ENCODE data around the gene PCLO. TPM values are rescaled to one million over a fixed set of nuclear protein-coding genes. Genes with fewer than 3 reads are reported as not detected.
"Not testable (repeated sequence)": the region's sequence is repeated elsewhere in the genome, so short reads cannot be mapped to it uniquely, and the experiment has no call there.

Gene PCLO
- total and polyA plus RNA-seq, 2 donors: 0.75 to 2.3 TPM

GRCh38 chr7:82706344-82706743, 456.3 kb downstream of the PCLO start:
- DNase-seq (ENCODE audit: low read depth in 6 of 9, low spot score in 9 of 9); H3K4me3 ChIP-seq (ENCODE audit: low read length in 2 of 2); H3K27ac ChIP-seq (ENCODE audit: low read depth in 1 of 2, low read length in 1 of 2); H3K4me1 ChIP-seq (ENCODE audit: control insufficient read depth in 2 of 2, insufficient read depth in 2 of 2, low read length in 2 of 2); H3K27me3 ChIP-seq (ENCODE audit: control insufficient read depth in 2 of 2, insufficient read depth in 1 of 2, low read length in 1 of 2); H3K36me3 ChIP-seq (ENCODE audit: control insufficient read depth in 2 of 2, insufficient read depth in 2 of 2, low read length in 1 of 2); H3K9me3 ChIP-seq (ENCODE audit: control insufficient read depth in 2 of 2, insufficient read depth in 1 of 2, low read length in 1 of 2): not testable (repeated sequence)
- WGBS: 96% methylated on average over 1 of the region's 1 CpG

GRCh38 chr7:82705517-82706260, 457.0 kb downstream of the PCLO start:
- 40% methylated on average over 2 of the region's 2 CpGs for WGBS

GRCh38 chr7:82704121-82704520, 458.6 kb downstream of the PCLO start:
- Histone ChIP-seq H3K4me3 (ENCODE audit: low read length in 2 of 2) (no peak overlapping the region), H3K4me1 (ENCODE audit: control insufficient read depth in 2 of 2, insufficient read depth in 2 of 2, low read length in 2 of 2) (no peaks in the 10 kb centered on the region), H3K9me3 (ENCODE audit: control insufficient read depth in 2 of 2, insufficient read depth in 1 of 2, low read length in 1 of 2) (no peaks in the 10 kb centered on the region), H3K27me3 (ENCODE audit: control insufficient read depth in 2 of 2, insufficient read depth in 1 of 2, low read length in 1 of 2) (no peaks in the 10 kb centered on the region), H3K27ac (ENCODE audit: low read depth in 1 of 2, low read length in 1 of 2) (no peak overlapping the region), H3K36me3 (ENCODE audit: control insufficient read depth in 2 of 2, insufficient read depth in 2 of 2, low read length in 1 of 2) (no peaks in the 10 kb centered on the region)
- DNase-seq (ENCODE audit: low read depth in 6 of 9, low spot score in 9 of 9): no peak

More at GRCh38 chr7:82705517-82706260, 457.0 kb downstream of the PCLO start:
- Histone ChIP-seq H3K36me3 (ENCODE audit: control insufficient read depth in 2 of 2, insufficient read depth in 2 of 2, low read length in 1 of 2) (no peaks in the 10 kb centered on the region), H3K27ac (ENCODE audit: low read depth in 1 of 2, low read length in 1 of 2) (no peak overlapping the region), H3K4me3 (ENCODE audit: low read length in 2 of 2) (no peak overlapping the region), H3K4me1 (ENCODE audit: control insufficient read depth in 2 of 2, insufficient read depth in 2 of 2, low read length in 2 of 2) (no peaks in the 10 kb centered on the region), H3K9me3 (ENCODE audit: control insufficient read depth in 2 of 2, insufficient read depth in 1 of 2, low read length in 1 of 2) (no peaks in the 10 kb centered on the region), H3K27me3 (ENCODE audit: control insufficient read depth in 2 of 2, insufficient read depth in 1 of 2, low read length in 1 of 2) (no peaks in the 10 kb centered on the region)
- no peak for DNase-seq (ENCODE audit: low read depth in 6 of 9, low spot score in 9 of 9)
